ENCODE measurements around the gene ASH1L. TPM values are rescaled to one million over a fixed set of nuclear protein-coding genes. Genes with fewer than 3 reads are reported as not detected.

ASH1L gene
- total and polyA plus RNA-seq, 2 experiments from 2014 or later: 23.6 to 24.7 TPM

DNA sequence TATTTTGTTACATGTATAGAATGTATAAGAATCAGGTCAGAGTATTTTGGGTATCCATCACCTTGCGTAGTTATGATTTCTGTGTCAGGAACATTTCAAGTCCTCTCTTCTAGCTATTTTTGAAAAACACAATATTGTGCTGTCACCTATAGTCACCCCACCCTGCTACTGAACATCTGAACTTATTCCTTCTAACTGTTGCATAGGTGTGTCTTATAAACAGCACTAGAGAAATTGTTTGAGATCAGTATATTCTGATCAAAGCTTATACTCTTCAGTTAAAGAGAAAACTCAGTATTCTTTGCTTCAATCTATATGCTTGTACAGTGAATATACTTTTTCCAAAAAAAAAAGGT is 96.0 kb downstream of the ASH1L start (continued):
- TF ChIP-seq, protein P1, sequence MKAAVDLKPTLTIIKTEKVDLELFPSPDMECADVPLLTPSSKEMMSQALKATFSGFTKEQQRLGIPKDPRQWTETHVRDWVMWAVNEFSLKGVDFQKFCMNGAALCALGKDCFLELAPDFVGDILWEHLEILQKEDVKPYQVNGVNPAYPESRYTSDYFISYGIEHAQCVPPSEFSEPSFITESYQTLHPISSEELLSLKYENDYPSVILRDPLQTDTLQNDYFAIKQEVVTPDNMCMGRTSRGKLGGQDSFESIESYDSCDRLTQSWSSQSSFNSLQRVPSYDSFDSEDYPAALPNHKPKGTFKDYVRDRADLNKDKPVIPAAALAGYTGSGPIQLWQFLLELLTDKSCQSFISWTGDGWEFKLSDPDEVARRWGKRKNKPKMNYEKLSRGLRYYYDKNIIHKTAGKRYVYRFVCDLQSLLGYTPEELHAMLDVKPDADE (IDR thresholded peaks at IDR 0.05): no peak
- no peak for TF ChIP-seq POLR2AphosphoS5 (IDR thresholded peaks at IDR 0.05; ENCODE audit: low read depth)
- TF ChIP-seq, protein P2, sequence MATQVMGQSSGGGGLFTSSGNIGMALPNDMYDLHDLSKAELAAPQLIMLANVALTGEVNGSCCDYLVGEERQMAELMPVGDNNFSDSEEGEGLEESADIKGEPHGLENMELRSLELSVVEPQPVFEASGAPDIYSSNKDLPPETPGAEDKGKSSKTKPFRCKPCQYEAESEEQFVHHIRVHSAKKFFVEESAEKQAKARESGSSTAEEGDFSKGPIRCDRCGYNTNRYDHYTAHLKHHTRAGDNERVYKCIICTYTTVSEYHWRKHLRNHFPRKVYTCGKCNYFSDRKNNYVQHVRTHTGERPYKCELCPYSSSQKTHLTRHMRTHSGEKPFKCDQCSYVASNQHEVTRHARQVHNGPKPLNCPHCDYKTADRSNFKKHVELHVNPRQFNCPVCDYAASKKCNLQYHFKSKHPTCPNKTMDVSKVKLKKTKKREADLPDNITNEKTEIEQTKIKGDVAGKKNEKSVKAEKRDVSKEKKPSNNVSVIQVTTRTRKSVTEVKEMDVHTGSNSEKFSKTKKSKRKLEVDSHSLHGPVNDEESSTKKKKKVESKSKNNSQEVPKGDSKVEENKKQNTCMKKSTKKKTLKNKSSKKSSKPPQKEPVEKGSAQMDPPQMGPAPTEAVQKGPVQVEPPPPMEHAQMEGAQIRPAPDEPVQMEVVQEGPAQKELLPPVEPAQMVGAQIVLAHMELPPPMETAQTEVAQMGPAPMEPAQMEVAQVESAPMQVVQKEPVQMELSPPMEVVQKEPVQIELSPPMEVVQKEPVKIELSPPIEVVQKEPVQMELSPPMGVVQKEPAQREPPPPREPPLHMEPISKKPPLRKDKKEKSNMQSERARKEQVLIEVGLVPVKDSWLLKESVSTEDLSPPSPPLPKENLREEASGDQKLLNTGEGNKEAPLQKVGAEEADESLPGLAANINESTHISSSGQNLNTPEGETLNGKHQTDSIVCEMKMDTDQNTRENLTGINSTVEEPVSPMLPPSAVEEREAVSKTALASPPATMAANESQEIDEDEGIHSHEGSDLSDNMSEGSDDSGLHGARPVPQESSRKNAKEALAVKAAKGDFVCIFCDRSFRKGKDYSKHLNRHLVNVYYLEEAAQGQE (IDR thresholded peaks at IDR 0.05; ENCODE audit: unreplicated experiment): no peak

DNA sequence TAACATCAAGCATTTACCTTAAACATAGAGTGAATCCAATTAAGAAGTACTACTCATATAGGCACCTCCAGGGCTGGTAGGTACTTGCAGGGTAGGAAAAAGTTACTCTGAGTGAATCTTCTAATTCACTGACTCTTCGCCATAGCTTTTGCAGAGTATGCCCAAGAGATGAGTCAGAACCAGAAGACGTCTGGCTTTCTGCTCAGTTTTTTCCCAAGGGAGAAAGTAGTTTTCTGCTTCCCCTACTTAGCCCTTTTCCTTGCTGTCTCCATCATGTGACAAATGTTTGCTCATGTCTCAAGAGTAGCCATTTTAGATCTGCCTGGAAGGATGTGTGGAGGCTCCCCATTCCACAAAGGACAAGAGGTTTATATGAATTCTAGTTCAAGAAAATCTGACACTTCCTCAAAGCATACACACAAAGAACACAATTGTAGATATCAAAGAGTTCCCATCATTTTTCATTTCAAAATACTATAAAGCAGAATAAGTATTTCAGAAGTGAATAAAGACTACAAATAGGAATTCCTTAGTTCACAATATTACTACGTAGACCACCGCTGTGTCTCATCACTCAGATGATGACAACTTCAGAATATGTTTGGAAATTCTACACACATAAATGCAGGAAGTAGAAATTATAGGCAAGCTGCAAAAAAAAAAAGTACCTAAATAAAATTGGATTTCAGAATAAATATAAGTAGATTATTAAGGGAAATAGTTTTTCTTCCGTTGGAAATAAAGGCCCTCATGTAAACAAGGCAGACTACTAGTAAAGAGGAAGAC is 98.5 kb downstream of the ASH1L start:
- H3K9me2 ChIP-seq (ENCODE audit: insufficient read depth): no peaks in the 10 kb centered on the region
- H3K79me2 ChIP-seq (replicated peaks; ENCODE audit: insufficient read depth): no peaks in the 10 kb centered on the region
- no peak overlapping the region; the same call in 1 of the 2 replicates for H3K27ac Mint-ChIP-seq
- H3K27me3 ChIP-seq (ENCODE audit: insufficient read depth): no peaks in the 10 kb centered on the region
- DNase-seq (ENCODE audit: low spot score): no peak
- H3K4me1 Mint-ChIP-seq: no peaks in the 10 kb centered on the region
- 0 out of 2 replicates have a peak, but pooled peaks cover 3% of the 10 kb centered on the region for H3K36me3 ChIP-seq (ENCODE audit: insufficient read depth)
- no peaks in the 10 kb centered on the region for H3K4me1 ChIP-seq (ENCODE audit: insufficient read depth)
- H3K27ac ChIP-seq (ENCODE audit: low read depth): no peak overlapping the region
- H3K4me2 ChIP-seq: no peak overlapping the region
- no peaks in the 10 kb centered on the region for H4K20me1 ChIP-seq (replicated peaks; ENCODE audit: insufficient read depth)
- no peak for ATAC-seq
- no peaks in the 10 kb centered on the region for H3F3A ChIP-seq (replicated peaks; ENCODE audit: low read depth)
- no peaks in the 10 kb centered on the region for H3K9me3 Mint-ChIP-seq
- H3K4me3 ChIP-seq: no peak overlapping the region
- H3K36me3 Mint-ChIP-seq (ENCODE audit: low read depth): no peaks in the 10 kb centered on the region
- H3K27me3 Mint-ChIP-seq (ENCODE audit: insufficient read depth, low read depth, poor library complexity): peaks cover 2% of the 10 kb centered on the region
- no peak overlapping the region for H2AFZ ChIP-seq
- H3K4me3 Mint-ChIP-seq: no peak overlapping the region
- TF ChIP-seq EZH2 (IDR thresholded peaks at IDR 0.05; ENCODE audit: low read depth, unreplicated experiment): no peak
- no peak for TF ChIP-seq POLR2AphosphoS5 (IDR thresholded peaks at IDR 0.05; ENCODE audit: low read depth)
- TF ChIP-seq, protein P2 (IDR thresholded peaks at IDR 0.05; ENCODE audit: unreplicated experiment): no peak
- TF ChIP-seq, protein P3, sequence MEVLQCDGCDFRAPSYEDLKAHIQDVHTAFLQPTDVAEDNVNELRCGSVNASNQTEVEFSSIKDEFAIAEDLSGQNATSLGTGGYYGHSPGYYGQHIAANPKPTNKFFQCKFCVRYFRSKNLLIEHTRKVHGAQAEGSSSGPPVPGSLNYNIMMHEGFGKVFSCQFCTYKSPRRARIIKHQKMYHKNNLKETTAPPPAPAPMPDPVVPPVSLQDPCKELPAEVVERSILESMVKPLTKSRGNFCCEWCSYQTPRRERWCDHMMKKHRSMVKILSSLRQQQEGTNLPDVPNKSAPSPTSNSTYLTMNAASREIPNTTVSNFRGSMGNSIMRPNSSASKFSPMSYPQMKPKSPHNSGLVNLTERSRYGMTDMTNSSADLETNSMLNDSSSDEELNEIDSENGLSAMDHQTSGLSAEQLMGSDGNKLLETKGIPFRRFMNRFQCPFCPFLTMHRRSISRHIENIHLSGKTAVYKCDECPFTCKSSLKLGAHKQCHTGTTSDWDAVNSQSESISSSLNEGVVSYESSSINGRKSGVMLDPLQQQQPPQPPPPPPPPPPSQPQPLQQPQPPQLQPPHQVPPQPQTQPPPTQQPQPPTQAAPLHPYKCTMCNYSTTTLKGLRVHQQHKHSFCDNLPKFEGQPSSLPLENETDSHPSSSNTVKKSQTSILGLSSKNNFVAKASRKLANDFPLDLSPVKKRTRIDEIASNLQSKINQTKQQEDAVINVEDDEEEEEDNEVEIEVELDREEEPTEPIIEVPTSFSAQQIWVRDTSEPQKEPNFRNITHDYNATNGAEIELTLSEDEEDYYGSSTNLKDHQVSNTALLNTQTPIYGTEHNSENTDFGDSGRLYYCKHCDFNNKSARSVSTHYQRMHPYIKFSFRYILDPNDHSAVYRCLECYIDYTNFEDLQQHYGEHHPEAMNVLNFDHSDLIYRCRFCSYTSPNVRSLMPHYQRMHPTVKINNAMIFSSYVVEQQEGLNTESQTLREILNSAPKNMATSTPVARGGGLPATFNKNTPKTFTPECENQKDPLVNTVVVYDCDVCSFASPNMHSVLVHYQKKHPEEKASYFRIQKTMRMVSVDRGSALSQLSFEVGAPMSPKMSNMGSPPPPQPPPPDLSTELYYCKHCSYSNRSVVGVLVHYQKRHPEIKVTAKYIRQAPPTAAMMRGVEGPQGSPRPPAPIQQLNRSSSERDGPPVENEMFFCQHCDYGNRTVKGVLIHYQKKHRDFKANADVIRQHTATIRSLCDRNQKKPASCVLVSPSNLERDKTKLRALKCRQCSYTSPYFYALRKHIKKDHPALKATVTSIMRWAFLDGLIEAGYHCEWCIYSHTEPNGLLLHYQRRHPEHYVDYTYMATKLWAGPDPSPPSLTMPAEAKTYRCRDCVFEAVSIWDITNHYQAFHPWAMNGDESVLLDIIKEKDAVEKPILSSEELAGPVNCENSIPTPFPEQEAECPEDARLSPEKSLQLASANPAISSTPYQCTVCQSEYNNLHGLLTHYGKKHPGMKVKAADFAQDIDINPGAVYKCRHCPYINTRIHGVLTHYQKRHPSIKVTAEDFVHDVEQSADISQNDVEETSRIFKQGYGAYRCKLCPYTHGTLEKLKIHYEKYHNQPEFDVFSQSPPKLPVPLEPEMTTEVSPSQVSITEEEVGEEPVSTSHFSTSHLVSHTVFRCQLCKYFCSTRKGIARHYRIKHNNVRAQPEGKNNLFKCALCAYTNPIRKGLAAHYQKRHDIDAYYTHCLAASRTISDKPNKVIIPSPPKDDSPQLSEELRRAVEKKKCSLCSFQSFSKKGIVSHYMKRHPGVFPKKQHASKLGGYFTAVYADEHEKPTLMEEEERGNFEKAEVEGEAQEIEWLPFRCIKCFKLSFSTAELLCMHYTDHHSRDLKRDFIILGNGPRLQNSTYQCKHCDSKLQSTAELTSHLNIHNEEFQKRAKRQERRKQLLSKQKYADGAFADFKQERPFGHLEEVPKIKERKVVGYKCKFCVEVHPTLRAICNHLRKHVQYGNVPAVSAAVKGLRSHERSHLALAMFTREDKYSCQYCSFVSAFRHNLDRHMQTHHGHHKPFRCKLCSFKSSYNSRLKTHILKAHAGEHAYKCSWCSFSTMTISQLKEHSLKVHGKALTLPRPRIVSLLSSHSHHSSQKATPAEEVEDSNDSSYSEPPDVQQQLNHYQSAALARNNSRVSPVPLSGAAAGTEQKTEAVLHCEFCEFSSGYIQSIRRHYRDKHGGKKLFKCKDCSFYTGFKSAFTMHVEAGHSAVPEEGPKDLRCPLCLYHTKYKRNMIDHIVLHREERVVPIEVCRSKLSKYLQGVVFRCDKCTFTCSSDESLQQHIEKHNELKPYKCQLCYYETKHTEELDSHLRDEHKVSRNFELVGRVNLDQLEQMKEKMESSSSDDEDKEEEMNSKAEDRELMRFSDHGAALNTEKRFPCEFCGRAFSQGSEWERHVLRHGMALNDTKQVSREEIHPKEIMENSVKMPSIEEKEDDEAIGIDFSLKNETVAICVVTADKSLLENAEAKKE (CRISPR knock-in tag; IDR thresholded peaks at IDR 0.05): no peak
- no peak for TF ChIP-seq CREB1 (CRISPR knock-in tag; IDR thresholded peaks at IDR 0.05; ENCODE audit: low read depth)
- TF ChIP-seq, protein P1 (IDR thresholded peaks at IDR 0.05): no peak
- no peak for TF ChIP-seq EZH2phosphoT487 (IDR thresholded peaks at IDR 0.05; ENCODE audit: unreplicated experiment)

All from GM23338 (cell line).